ENCODE measurements around the gene SMAGP.

DNA sequence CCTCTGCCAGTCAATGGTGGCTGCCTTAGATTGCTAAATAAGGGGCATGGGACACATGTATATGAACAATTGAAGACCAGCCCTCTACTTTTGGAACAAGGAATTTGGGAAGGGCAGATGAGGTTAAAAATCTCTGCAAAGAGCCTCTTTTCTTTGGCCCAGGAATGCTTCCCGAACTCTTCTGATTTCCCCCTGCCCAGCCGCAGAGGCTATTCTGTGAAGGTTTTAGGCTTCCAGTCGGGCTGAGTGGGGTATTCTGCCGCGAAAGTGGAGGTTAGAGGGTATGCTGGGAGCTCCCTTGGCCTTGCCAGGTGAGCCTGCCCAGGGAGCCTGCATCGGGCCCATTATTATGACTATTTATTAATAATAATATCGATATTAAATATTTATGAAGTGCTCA is 53.6 kb downstream of the SMAGP start:
- TF ChIP-seq, protein P1, sequence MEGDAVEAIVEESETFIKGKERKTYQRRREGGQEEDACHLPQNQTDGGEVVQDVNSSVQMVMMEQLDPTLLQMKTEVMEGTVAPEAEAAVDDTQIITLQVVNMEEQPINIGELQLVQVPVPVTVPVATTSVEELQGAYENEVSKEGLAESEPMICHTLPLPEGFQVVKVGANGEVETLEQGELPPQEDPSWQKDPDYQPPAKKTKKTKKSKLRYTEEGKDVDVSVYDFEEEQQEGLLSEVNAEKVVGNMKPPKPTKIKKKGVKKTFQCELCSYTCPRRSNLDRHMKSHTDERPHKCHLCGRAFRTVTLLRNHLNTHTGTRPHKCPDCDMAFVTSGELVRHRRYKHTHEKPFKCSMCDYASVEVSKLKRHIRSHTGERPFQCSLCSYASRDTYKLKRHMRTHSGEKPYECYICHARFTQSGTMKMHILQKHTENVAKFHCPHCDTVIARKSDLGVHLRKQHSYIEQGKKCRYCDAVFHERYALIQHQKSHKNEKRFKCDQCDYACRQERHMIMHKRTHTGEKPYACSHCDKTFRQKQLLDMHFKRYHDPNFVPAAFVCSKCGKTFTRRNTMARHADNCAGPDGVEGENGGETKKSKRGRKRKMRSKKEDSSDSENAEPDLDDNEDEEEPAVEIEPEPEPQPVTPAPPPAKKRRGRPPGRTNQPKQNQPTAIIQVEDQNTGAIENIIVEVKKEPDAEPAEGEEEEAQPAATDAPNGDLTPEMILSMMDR (IDR thresholded peaks at IDR 0.05) = no peak
- no peak for TF ChIP-seq POLR2A (IDR thresholded peaks at IDR 0.05)
- no peak for TF ChIP-seq EP300 (IDR thresholded peaks at IDR 0.05)

Data from ovary (tissue), 3 donors.